Measurements from ENCODE around the gene PPP2R2D. TPM values are rescaled to one million over a fixed set of nuclear protein-coding genes. Genes with fewer than 3 reads are reported as not detected.
A peak's percentile ranks its signal among the peaks of the same experiment; 100 is the strongest.

PPP2R2D gene
- total RNA-seq, 1 experiment from 2014 or later: 33.2 TPM

GRCh38 chr10:131899116-131899690 lies 1.6 kb upstream of the PPP2R2D start:
- ChIA-PET CTCF (interaction anchor here (0.7 to 2.8 kb wide), 9 partner anchors 8 to 244 kb away, joined by 3 to 14 read pairs (median 7); no protein-coding TSS in a partner anchor), POLR2A (interaction anchor here (1.0 kb wide), 1 partner anchor 124 kb away, joined by 3 read pairs; no protein-coding TSS in a partner anchor)
- TF ChIP-seq GTF2I (CRISPR knock-in tag; conservative IDR thresholded peaks at IDR 0.05): no peak
- no peak for TF ChIP-seq ZNF532 (CRISPR knock-in tag; IDR thresholded peaks at IDR 0.05; ENCODE audit: borderline replicate concordance)
- TF ChIP-seq SP1 (CRISPR knock-in tag; conservative IDR thresholded peaks at IDR 0.05): no peak
- no peak for TF ChIP-seq NFE2L1 (CRISPR knock-in tag; IDR thresholded peaks at IDR 0.05)
- TF ChIP-seq PRDM15 (CRISPR knock-in tag; IDR thresholded peaks at IDR 0.05): no peak
- TF ChIP-seq ZNF121 (CRISPR knock-in tag; IDR thresholded peaks at IDR 0.05): no peak
- no peak for TF ChIP-seq ZNF138 (CRISPR knock-in tag; conservative IDR thresholded peaks at IDR 0.05)
- no peak for TF ChIP-seq HMGA2 (CRISPR knock-in tag; IDR thresholded peaks at IDR 0.05)
- TF ChIP-seq NFYB (CRISPR knock-in tag; conservative IDR thresholded peaks at IDR 0.05; ENCODE audit: low read depth): no peak
- TF ChIP-seq FOXP1 (CRISPR knock-in tag; IDR thresholded peaks at IDR 0.05; ENCODE audit: borderline replicate concordance): no peak
- no peak for TF ChIP-seq NR3C1 (CRISPR knock-in tag; conservative IDR thresholded peaks at IDR 0.05; ENCODE audit: low read depth)
- no peak for TF ChIP-seq ZMAT4 (CRISPR knock-in tag; IDR thresholded peaks at IDR 0.05)
- no peak for TF ChIP-seq ZBTB43 (CRISPR knock-in tag; IDR thresholded peaks at IDR 0.05)
- TF ChIP-seq IRF2 (CRISPR knock-in tag; IDR thresholded peaks at IDR 0.05; ENCODE audit: borderline replicate concordance, low read depth): no peak
- no peak for TF ChIP-seq NR2C2 (CRISPR knock-in tag; IDR thresholded peaks at IDR 0.05)
- TF ChIP-seq SMAD4 (CRISPR knock-in tag; IDR thresholded peaks at IDR 0.05): no peak
- no peak for TF ChIP-seq E2F1 (CRISPR knock-in tag; IDR thresholded peaks at IDR 0.05)
- TF ChIP-seq FOXK1 (CRISPR knock-in tag; IDR thresholded peaks at IDR 0.05): no peak
- no peak for TF ChIP-seq RELA (CRISPR knock-in tag; IDR thresholded peaks at IDR 0.05; ENCODE audit: borderline replicate concordance)
- ATAC-seq (no peak), DNase-seq (ENCODE audit: low spot score) (no peak)
- Mint-ChIP-seq H3K27ac (no peak overlapping the region), H3K4me3 (peak overlapping the region; percentile 82), H3K4me1 (peaks cover 21% of the 10 kb centered on the region), H3K27me3 (ENCODE audit: low read depth) (peaks cover 10% of the 10 kb centered on the region), H3K36me3 (peaks cover 3% of the 10 kb centered on the region; the same call in 1 of the 2 replicates), H3K9me3 (no peaks in the 10 kb centered on the region)

Data from WTC11 (cell line).